ENCODE data around the gene CALHM6.

Gene CALHM6

DNA sequence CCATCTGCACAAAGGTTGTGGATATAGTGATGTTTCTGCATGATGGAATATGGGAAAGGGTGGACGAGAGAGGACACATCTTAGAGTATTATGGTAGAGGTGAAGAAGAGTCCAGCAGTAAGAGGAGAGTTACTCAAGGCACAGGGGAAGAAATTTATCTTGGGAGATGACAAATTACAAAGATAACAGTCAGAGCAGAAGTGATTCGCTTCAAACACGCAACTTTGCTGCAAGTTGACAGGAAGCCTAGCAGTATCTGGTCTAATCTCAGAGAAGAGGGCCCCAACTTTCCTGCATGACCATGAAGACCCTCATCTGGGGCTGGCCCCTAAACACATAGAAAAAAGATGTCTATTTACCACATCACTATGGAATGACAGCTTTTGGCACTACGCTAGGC is 1.2 kb upstream of the CALHM6 start:
- Histone ChIP-seq H3K23ac (ENCODE audit: low read length) (no peak overlapping the region), H4K8ac (ENCODE audit: low read depth, low read length) (no peak overlapping the region), H2AK5ac (ENCODE audit: low read length) (no peak overlapping the region), H2BK5ac (ENCODE audit: low read length) (no peak overlapping the region), H3K4me1 (ENCODE audit: control insufficient read depth, low read depth, low read length) (no peaks in the 10 kb centered on the region), H3K79me2 (ENCODE audit: control insufficient read depth, insufficient read depth, low read length) (no peaks in the 10 kb centered on the region), H3K27me3 (ENCODE audit: insufficient read depth, low read length, poor library complexity) (peaks cover 7% of the 10 kb centered on the region), H3K9ac (ENCODE audit: low read length) (no peak overlapping the region), H2BK15ac (replicated peaks; ENCODE audit: low read depth) (no peak overlapping the region), H2BK120ac (ENCODE audit: low read depth, low read length) (no peak overlapping the region), H3K36me3 (ENCODE audit: control insufficient read depth, insufficient read depth, low read length) (no peaks in the 10 kb centered on the region), H3K79me1 (ENCODE audit: low read length) (no peaks in the 10 kb centered on the region), H3K4ac (ENCODE audit: low read depth, low read length) (no peak overlapping the region), H3K56ac (ENCODE audit: low read length) (no peak overlapping the region), H3K4me3 (ENCODE audit: low read length) (no peak overlapping the region), H3K18ac (ENCODE audit: low read length) (no peak overlapping the region), H3K27ac (ENCODE audit: low read depth, low read length) (no peak overlapping the region), H4K5ac (ENCODE audit: low read length) (no peak overlapping the region), H3K4me2 (ENCODE audit: low read length) (no peak overlapping the region)
- no CpG with 5 or more reads among the region's 4 CpGs for WGBS (ENCODE audit: extremely low coverage, insufficient coverage, low lambda C conversion rate)
- DNase-seq: no peak

- peak overlapping the region; percentile 58 for H3K4me2 ChIP-seq (ENCODE audit: low read length)
- no peak overlapping the region for H4K8ac ChIP-seq (ENCODE audit: low read depth, low read length)
- H2BK15ac ChIP-seq (replicated peaks; ENCODE audit: low read depth): no peak overlapping the region
- peak overlapping the region; percentile 4 for H3K23ac ChIP-seq (ENCODE audit: low read length)
- H3K4me3 ChIP-seq (ENCODE audit: low read length): peak overlapping the region; percentile 4
- no peak overlapping the region for H3K4ac ChIP-seq (ENCODE audit: low read depth, low read length)
- H3K9ac ChIP-seq (ENCODE audit: low read length): peak overlapping the region; percentile 31
- H3K56ac ChIP-seq (ENCODE audit: low read length): peak overlapping the region; percentile 61
- H2BK5ac ChIP-seq (ENCODE audit: low read length): no peak overlapping the region
- H4K5ac ChIP-seq (ENCODE audit: low read length): no peak overlapping the region
- no peaks in the 10 kb centered on the region for H3K36me3 ChIP-seq (ENCODE audit: control insufficient read depth, insufficient read depth, low read length)
- H2BK120ac ChIP-seq (ENCODE audit: low read depth, low read length): no peak overlapping the region
- H2AK5ac ChIP-seq (ENCODE audit: low read length): no peak overlapping the region
- H3K79me1 ChIP-seq (ENCODE audit: low read length): no peaks in the 10 kb centered on the region
- peak; percentile 90 for DNase-seq
- H3K18ac ChIP-seq (ENCODE audit: low read length): no peak overlapping the region
- H3K79me2 ChIP-seq (ENCODE audit: control insufficient read depth, insufficient read depth, low read length): no peaks in the 10 kb centered on the region
- H3K27me3 ChIP-seq (ENCODE audit: insufficient read depth, low read length, poor library complexity): peaks cover 7% of the 10 kb centered on the region
- no CpG with 5 or more reads among the region's 84 CpGs for WGBS (ENCODE audit: extremely low coverage, insufficient coverage, low lambda C conversion rate)
- H3K27ac ChIP-seq (ENCODE audit: low read depth, low read length): no peak overlapping the region
- H3K4me1 ChIP-seq (ENCODE audit: control insufficient read depth, low read depth, low read length): no peaks in the 10 kb centered on the region
These were observed 1.0 kb downstream of the CALHM6 start for GRCh38 chr6:116461932-116462885.

- no peaks in the 10 kb centered on the region for H3K36me3 ChIP-seq (ENCODE audit: control insufficient read depth, insufficient read depth, low read length)
- no peak overlapping the region for H3K4me3 ChIP-seq (ENCODE audit: low read length)
- H3K79me1 ChIP-seq (ENCODE audit: low read length): no peaks in the 10 kb centered on the region
- no peak overlapping the region for H2BK15ac ChIP-seq (replicated peaks; ENCODE audit: low read depth)
- no peak overlapping the region for H2AK5ac ChIP-seq (ENCODE audit: low read length)
- no peak overlapping the region for H3K9ac ChIP-seq (ENCODE audit: low read length)
- no peak overlapping the region for H4K8ac ChIP-seq (ENCODE audit: low read depth, low read length)
- H3K27me3 ChIP-seq (ENCODE audit: insufficient read depth, low read length, poor library complexity): peaks cover 7% of the 10 kb centered on the region
- no peaks in the 10 kb centered on the region for H3K79me2 ChIP-seq (ENCODE audit: control insufficient read depth, insufficient read depth, low read length)
- H3K27ac ChIP-seq (ENCODE audit: low read depth, low read length): no peak overlapping the region
- H3K23ac ChIP-seq (ENCODE audit: low read length): no peak overlapping the region
- no CpG with 5 or more reads among the region's 4 CpGs for WGBS (ENCODE audit: extremely low coverage, insufficient coverage, low lambda C conversion rate)
- H3K4ac ChIP-seq (ENCODE audit: low read depth, low read length): no peak overlapping the region
- H3K56ac ChIP-seq (ENCODE audit: low read length): no peak overlapping the region
- no peak overlapping the region for H3K18ac ChIP-seq (ENCODE audit: low read length)
- H4K5ac ChIP-seq (ENCODE audit: low read length): no peak overlapping the region
- H2BK5ac ChIP-seq (ENCODE audit: low read length): no peak overlapping the region
- no peaks in the 10 kb centered on the region for H3K4me1 ChIP-seq (ENCODE audit: control insufficient read depth, low read depth, low read length)
- H2BK120ac ChIP-seq (ENCODE audit: low read depth, low read length): no peak overlapping the region
- no peak for DNase-seq
- H3K4me2 ChIP-seq (ENCODE audit: low read length): no peak overlapping the region
These were observed 2.1 kb downstream of the CALHM6 start for GRCh38 chr6:116463301-116463700.

DNA sequence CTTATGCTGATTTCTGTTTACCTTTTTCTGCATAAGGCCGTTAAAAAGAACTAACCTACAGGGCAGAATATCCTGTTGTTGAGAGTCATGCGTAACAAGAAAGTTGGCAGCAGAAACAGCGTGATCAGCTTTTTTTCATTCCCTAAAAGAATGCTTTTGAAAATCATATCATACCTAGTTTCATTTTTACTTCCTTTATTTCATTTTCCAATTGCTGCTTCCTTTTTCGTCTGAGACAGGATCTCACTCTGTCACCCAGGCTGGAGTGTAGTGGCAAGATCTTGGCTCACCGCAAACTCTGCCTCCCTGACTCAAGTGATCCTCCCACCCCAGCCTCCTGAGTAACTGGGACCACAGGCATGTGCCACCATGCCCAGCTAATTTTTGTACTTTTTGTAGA is 4.1 kb downstream of the CALHM6 start:
- no CpG with 5 or more reads among the region's 5 CpGs for WGBS (ENCODE audit: extremely low coverage, insufficient coverage, low lambda C conversion rate)
- DNase-seq: no peak

DNA sequence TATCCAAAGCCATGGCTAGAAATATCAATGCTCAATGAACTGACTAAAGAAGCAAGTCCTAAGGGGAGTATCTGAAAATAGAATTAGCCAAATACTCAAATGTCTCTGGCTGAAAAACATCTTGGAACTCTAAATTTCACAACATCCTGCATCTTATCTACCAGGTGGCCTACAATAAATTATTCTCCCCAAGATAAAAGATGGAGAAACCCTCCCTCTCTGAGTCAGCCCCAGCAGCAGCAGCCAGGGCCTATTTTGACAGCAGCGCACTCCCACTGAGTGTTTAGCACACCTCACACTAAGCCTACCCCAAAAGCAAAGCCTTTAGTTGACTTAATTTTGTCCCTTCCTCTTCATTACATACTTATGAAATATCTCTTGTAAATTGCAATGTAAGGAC is 5.9 kb downstream of the CALHM6 start:
- Histone ChIP-seq H3K79me2 (ENCODE audit: control insufficient read depth, insufficient read depth, low read length) (no peaks in the 10 kb centered on the region), H3K4me3 (ENCODE audit: low read length) (no peak overlapping the region), H3K27ac (ENCODE audit: low read depth, low read length) (no peak overlapping the region), H3K79me1 (ENCODE audit: low read length) (no peaks in the 10 kb centered on the region), H2BK5ac (ENCODE audit: low read length) (no peak overlapping the region), H2BK120ac (ENCODE audit: low read depth, low read length) (no peak overlapping the region), H3K9ac (ENCODE audit: low read length) (no peak overlapping the region), H3K18ac (ENCODE audit: low read length) (no peak overlapping the region), H3K56ac (ENCODE audit: low read length) (no peak overlapping the region), H2AK5ac (ENCODE audit: low read length) (no peak overlapping the region), H4K5ac (ENCODE audit: low read length) (no peak overlapping the region), H3K4me1 (ENCODE audit: control insufficient read depth, low read depth, low read length) (no peaks in the 10 kb centered on the region), H3K23ac (ENCODE audit: low read length) (no peak overlapping the region), H2BK15ac (replicated peaks; ENCODE audit: low read depth) (no peak overlapping the region), H3K36me3 (ENCODE audit: control insufficient read depth, insufficient read depth, low read length) (no peaks in the 10 kb centered on the region), H3K4ac (ENCODE audit: low read depth, low read length) (no peak overlapping the region), H4K8ac (ENCODE audit: low read depth, low read length) (no peak overlapping the region), H3K4me2 (ENCODE audit: low read length) (no peak overlapping the region), H3K27me3 (ENCODE audit: insufficient read depth, low read length, poor library complexity) (peaks cover 2% of the 10 kb centered on the region)
- no peak for DNase-seq
- no CpG with 5 or more reads among the region's 1 CpG for WGBS (ENCODE audit: extremely low coverage, insufficient coverage, low lambda C conversion rate)

More for the DNA sequence above, 4.1 kb downstream of the CALHM6 start:
- no peak overlapping the region for H3K56ac ChIP-seq (ENCODE audit: low read length)
- no peak overlapping the region for H4K8ac ChIP-seq (ENCODE audit: low read depth, low read length)
- no peak overlapping the region for H2AK5ac ChIP-seq (ENCODE audit: low read length)
- H3K27me3 ChIP-seq (ENCODE audit: insufficient read depth, low read length, poor library complexity): peaks cover 7% of the 10 kb centered on the region
- H3K18ac ChIP-seq (ENCODE audit: low read length): no peak overlapping the region
- no peaks in the 10 kb centered on the region for H3K36me3 ChIP-seq (ENCODE audit: control insufficient read depth, insufficient read depth, low read length)
- H3K4me1 ChIP-seq (ENCODE audit: control insufficient read depth, low read depth, low read length): no peaks in the 10 kb centered on the region
- H3K79me2 ChIP-seq (ENCODE audit: control insufficient read depth, insufficient read depth, low read length): no peaks in the 10 kb centered on the region
- H2BK15ac ChIP-seq (replicated peaks; ENCODE audit: low read depth): no peak overlapping the region
- H3K79me1 ChIP-seq (ENCODE audit: low read length): no peaks in the 10 kb centered on the region
- no peak overlapping the region for H3K4me3 ChIP-seq (ENCODE audit: low read length)
- no peak overlapping the region for H3K27ac ChIP-seq (ENCODE audit: low read depth, low read length)
- no peak overlapping the region for H2BK5ac ChIP-seq (ENCODE audit: low read length)
- H3K4ac ChIP-seq (ENCODE audit: low read depth, low read length): no peak overlapping the region
- H3K23ac ChIP-seq (ENCODE audit: low read length): no peak overlapping the region
- H3K4me2 ChIP-seq (ENCODE audit: low read length): no peak overlapping the region
- no peak overlapping the region for H4K5ac ChIP-seq (ENCODE audit: low read length)
- no peak overlapping the region for H2BK120ac ChIP-seq (ENCODE audit: low read depth, low read length)
- no peak overlapping the region for H3K9ac ChIP-seq (ENCODE audit: low read length)

DNA sequence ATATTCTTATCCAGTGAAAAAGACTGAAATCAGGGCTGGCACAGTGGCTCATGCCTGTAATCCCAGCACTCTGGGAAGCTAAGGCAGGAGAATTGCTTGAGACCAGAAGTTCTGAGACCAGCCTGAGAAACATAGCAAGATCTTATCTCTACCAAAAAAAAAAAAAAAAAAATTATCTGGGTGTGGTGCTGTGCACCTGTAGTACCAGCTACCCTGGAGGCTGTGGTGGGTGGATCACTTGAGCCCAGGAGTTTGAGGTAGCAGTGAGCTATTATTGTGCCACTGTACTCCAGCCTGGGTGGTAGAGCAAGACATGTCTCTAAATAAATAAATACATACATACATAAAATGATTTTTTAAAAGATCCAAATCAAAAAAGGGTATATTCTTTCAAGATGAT is 6.3 kb downstream of the CALHM6 start:
- H3K79me1 ChIP-seq (ENCODE audit: low read length): no peaks in the 10 kb centered on the region
- H3K4me3 ChIP-seq (ENCODE audit: low read length): no peak overlapping the region
- no peak overlapping the region for H3K4me2 ChIP-seq (ENCODE audit: low read length)
- no peak overlapping the region for H2BK15ac ChIP-seq (replicated peaks; ENCODE audit: low read depth)
- no peak overlapping the region for H4K8ac ChIP-seq (ENCODE audit: low read depth, low read length)
- no peak for DNase-seq
- H3K23ac ChIP-seq (ENCODE audit: low read length): no peak overlapping the region
- no peak overlapping the region for H2BK120ac ChIP-seq (ENCODE audit: low read depth, low read length)
- H3K79me2 ChIP-seq (ENCODE audit: control insufficient read depth, insufficient read depth, low read length): no peaks in the 10 kb centered on the region
- no peak overlapping the region for H2AK5ac ChIP-seq (ENCODE audit: low read length)
- no peak overlapping the region for H3K18ac ChIP-seq (ENCODE audit: low read length)
- H3K4ac ChIP-seq (ENCODE audit: low read depth, low read length): no peak overlapping the region
- peaks cover 2% of the 10 kb centered on the region for H3K27me3 ChIP-seq (ENCODE audit: insufficient read depth, low read length, poor library complexity)
- H3K27ac ChIP-seq (ENCODE audit: low read depth, low read length): no peak overlapping the region
- no peak overlapping the region for H2BK5ac ChIP-seq (ENCODE audit: low read length)
- no peak overlapping the region for H3K56ac ChIP-seq (ENCODE audit: low read length)
- H3K9ac ChIP-seq (ENCODE audit: low read length): no peak overlapping the region
- H4K5ac ChIP-seq (ENCODE audit: low read length): no peak overlapping the region
- H3K36me3 ChIP-seq (ENCODE audit: control insufficient read depth, insufficient read depth, low read length): no peaks in the 10 kb centered on the region
- H3K4me1 ChIP-seq (ENCODE audit: control insufficient read depth, low read depth, low read length): no peaks in the 10 kb centered on the region

Data from mesendoderm (in vitro differentiated cells).